ENCODE data around the gene KHDRBS2.

The KHDRBS2 gene

GRCh38 chr6:62285612-62286469 lies at the start of gene KHDRBS2:
TSS of gene KHDRBS2 (minus strand) at chr6:62286225.
- no peak for DNase-seq (ENCODE audit: low read depth, low spot score)

GRCh38 chr6:62328607-62329006 lies 42.6 kb upstream of the KHDRBS2 start:
- DNase-seq (ENCODE audit: low read depth, low spot score), result no peak

GRCh38 chr6:62324834-62325233 lies 38.8 kb upstream of the KHDRBS2 start:
- DNase-seq (ENCODE audit: low read depth, low spot score), result no peak

GRCh38 chr6:62323818-62324431 lies 37.9 kb upstream of the KHDRBS2 start:
- no peak for DNase-seq (ENCODE audit: low read depth, low spot score)

- DNase-seq (ENCODE audit: low read depth, low spot score), result no peak
These were observed 12.8 kb upstream of the KHDRBS2 start for GRCh38 chr6:62298745-62299392.

- DNase-seq (ENCODE audit: low read depth, low spot score), result no peak
These were observed 10.5 kb upstream of the KHDRBS2 start for GRCh38 chr6:62296541-62296940.

- no peak for DNase-seq (ENCODE audit: low read depth, low spot score)
These were observed 2.9 kb upstream of the KHDRBS2 start for GRCh38 chr6:62288974-62289373.

- DNase-seq (ENCODE audit: low read depth, low spot score), result no peak
These were observed 2.5 kb upstream of the KHDRBS2 start for GRCh38 chr6:62288562-62288961.

- no peak for DNase-seq (ENCODE audit: low read depth, low spot score)
These were observed 432 bp upstream of the KHDRBS2 start for GRCh38 chr6:62286470-62286843.

GRCh38 chr6:62284725-62285124 lies 1.3 kb downstream of the KHDRBS2 start:
- no peak for DNase-seq (ENCODE audit: low read depth, low spot score)

- no peak for DNase-seq (ENCODE audit: low read depth, low spot score)
These were observed 2.1 kb downstream of the KHDRBS2 start for GRCh38 chr6:62283796-62284411.

GRCh38 chr6:62283365-62283764 lies 2.7 kb downstream of the KHDRBS2 start:
- DNase-seq (ENCODE audit: low read depth, low spot score), result no peak

- DNase-seq (ENCODE audit: low read depth, low spot score), result no peak
These were observed 5.9 kb downstream of the KHDRBS2 start for GRCh38 chr6:62280099-62280498.

GRCh38 chr6:62272114-62272513 lies 13.9 kb downstream of the KHDRBS2 start:
- no peak for DNase-seq (ENCODE audit: low read depth, low spot score)

- DNase-seq (ENCODE audit: low read depth, low spot score), result no peak
These were observed 20.0 kb downstream of the KHDRBS2 start for GRCh38 chr6:62265906-62266525.

- no peak for DNase-seq (ENCODE audit: low read depth, low spot score)
These were observed 23.7 kb downstream of the KHDRBS2 start for GRCh38 chr6:62262283-62262682.

- DNase-seq (ENCODE audit: low read depth, low spot score), result no peak
These were observed 39.9 kb downstream of the KHDRBS2 start for GRCh38 chr6:62246087-62246486.

GRCh38 chr6:62236784-62237183 lies 49.2 kb downstream of the KHDRBS2 start:
- no peak for DNase-seq (ENCODE audit: low read depth, low spot score)

- no peak for DNase-seq (ENCODE audit: low read depth, low spot score)
These were observed 56.8 kb downstream of the KHDRBS2 start for GRCh38 chr6:62229231-62229630.

GRCh38 chr6:62217866-62218265 lies 68.2 kb downstream of the KHDRBS2 start:
- no peak for DNase-seq (ENCODE audit: low read depth, low spot score)

- no peak for DNase-seq (ENCODE audit: low read depth, low spot score)
These were observed 83.9 kb downstream of the KHDRBS2 start for GRCh38 chr6:62202078-62202477.

- no peak for DNase-seq (ENCODE audit: low read depth, low spot score)
These were observed 93.4 kb downstream of the KHDRBS2 start for GRCh38 chr6:62192593-62192992.
